GM19395 (cell line): Measurements from ENCODE around the gene DDX25.

ENCODE experiments used
- ATAC-seq: cut with Tn5 transposase; IDR thresholded peaks from one replicate; pipeline ENCODE4 v1.9.1; 2021; ENCODE audit warnings: mild to moderate bottlenecking, moderate library complexity; ENCODE audit not compliant: unreplicated experiment

The DDX25 gene

DNA sequence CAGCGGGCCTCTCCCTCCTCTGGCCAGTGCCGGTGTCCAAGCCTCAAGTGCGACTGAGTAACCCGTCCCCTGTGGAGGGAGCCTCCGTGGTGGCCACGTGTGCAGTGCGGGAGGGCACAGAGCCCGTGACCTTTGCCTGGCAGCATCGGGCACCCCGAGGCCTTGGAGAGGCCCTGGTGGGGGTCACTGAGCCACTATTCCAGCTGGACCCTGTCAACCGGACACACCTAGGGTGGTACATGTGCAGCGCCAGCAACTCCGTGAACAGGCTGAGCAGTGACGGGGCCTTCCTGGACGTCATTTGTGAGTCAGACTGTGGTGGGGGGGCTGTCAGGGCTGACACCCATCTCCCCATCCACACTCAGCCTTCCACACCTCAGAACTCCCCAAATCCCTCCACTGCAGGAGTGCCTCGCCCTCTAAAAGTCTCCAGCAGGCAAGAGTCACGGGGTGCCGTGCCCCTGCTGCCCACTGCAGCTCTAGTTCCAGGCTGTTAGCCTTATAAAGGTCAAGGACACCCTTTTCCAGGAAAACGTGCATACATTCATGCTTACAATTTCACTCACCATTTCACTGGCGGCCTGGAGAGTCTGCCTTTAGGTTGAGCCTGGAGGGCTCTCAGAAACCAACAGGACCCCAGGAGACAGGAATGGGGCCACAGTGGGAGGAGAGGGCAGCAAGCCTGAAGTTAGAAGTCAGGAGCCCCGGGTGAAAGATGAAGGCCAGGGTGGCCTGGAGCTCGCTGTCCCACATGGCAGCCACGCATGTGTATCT lies 44.2 kb downstream of the DDX25 start:
- ATAC-seq = no peak

GRCh38 chr11:125949271-125950177 lies 45.2 kb downstream of the DDX25 start:
- no peak for ATAC-seq

DNA sequence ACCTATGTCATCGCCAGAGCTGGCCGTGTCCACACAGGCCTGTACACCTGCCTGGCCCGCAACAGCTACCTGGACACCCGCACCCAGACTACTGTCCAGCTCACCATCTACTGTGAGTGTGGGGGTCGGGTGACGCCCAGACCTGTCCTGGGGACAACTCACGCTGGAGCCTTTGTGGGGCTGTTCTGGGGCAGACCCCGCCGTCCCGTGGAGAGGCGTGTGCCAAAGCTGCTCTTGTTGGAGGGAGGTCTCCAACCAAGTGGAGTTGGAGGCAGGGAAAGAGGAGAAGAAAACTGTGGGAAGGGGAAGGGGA lies 45.8 kb downstream of the DDX25 start:
- ATAC-seq = no peak

DNA sequence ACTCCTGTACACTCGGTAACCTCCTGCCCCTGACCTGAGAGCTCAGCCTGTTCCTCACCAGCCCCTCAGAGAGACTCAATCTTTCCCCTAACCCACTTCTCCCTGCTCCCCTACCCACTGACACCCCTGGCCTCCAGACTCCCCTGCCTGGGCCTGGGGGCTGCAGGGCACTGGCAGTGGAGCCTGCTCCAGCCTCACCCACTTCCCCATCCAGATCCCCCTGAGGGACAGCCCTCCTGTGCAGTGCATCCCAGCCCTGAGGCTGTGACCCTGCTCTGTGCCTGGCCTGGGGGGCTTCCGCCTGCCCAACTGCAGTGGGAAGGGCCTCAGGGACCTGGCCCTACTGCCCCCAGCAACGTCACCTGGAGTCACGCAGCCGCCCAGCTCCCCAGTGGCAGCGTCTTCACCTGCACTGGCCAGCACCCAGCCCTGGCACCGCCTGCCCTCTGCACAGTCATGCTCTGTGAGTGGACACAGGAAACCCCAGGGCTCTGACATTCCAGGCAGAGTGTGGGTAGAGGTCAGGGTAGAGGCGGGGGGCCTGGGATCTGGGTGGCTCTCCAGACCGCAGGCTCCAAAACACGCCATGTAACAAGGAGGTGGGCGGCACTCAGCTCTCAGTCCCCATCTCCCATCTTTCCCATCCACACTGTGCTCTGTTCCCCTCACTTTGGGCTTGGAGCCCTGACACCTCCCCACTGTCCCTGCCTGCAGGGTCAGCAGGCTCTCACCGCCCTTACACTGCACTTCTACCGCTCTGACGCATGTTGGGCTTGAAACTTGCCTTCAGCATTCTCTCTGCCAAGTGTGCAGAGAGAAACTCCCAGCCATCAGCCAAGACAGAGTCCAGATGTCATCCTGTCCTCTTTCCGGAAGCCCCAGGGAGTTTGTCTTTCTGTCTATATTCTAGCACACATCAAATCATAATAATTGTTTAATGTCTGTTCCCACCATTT lies 46.7 kb downstream of the DDX25 start:
- ATAC-seq = no peak

- no peak for ATAC-seq
Measured at GRCh38 chr11:125951731-125952130, 47.4 kb downstream of the DDX25 start.

GRCh38 chr11:125952559-125952958 lies 48.3 kb downstream of the DDX25 start:
- ATAC-seq = no peak

- ATAC-seq = no peak
Measured at GRCh38 chr11:125952973-125953372, 48.7 kb downstream of the DDX25 start.

- ATAC-seq = no peak
Measured at GRCh38 chr11:125953401-125953935, 49.2 kb downstream of the DDX25 start.

DNA sequence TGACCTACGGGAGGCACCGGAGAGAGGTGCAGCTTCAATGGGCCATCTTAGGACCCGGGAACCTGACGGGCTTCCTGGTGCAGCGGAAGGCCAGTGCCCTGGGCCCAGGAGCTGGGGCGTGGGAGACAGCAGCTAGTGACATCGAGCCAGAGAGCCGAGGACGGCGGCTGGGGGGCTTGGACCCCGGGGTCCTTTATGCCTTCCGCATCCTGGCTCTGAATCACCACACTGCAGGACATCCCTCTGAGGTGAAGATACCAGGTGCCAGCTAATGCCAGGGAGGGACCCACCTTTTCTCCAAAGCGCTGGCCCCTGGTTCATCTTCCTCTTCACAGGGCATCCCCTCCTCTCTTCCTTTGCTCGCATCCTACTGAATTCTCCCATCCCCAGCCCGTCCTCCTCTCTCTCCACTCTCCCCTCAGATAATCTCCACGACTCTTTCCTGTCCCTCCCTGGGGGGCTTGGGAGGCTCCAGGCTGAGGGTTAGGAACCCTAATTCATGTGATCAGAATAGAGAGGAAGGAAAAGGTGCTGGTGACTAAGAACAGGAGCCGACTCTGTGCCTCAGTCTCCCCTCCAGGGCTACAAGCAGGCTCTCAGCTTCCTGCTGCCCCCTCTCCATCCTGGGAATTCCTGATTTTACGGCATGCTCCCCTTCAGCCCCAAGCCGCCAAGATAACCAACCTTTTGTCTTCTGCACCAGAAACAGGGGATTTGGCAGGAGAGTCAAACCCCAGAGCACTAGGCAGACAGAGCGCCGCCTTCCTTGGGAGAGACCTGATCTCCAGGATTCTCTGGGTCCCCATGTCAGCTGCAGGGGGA lies 50.0 kb downstream of the DDX25 start:
- no peak for ATAC-seq

GRCh38 chr11:125954945-125955640 lies 50.8 kb downstream of the DDX25 start:
- ATAC-seq = no peak

- no peak for ATAC-seq
Measured at GRCh38 chr11:125955856-125956255, 51.5 kb downstream of the DDX25 start.

DNA sequence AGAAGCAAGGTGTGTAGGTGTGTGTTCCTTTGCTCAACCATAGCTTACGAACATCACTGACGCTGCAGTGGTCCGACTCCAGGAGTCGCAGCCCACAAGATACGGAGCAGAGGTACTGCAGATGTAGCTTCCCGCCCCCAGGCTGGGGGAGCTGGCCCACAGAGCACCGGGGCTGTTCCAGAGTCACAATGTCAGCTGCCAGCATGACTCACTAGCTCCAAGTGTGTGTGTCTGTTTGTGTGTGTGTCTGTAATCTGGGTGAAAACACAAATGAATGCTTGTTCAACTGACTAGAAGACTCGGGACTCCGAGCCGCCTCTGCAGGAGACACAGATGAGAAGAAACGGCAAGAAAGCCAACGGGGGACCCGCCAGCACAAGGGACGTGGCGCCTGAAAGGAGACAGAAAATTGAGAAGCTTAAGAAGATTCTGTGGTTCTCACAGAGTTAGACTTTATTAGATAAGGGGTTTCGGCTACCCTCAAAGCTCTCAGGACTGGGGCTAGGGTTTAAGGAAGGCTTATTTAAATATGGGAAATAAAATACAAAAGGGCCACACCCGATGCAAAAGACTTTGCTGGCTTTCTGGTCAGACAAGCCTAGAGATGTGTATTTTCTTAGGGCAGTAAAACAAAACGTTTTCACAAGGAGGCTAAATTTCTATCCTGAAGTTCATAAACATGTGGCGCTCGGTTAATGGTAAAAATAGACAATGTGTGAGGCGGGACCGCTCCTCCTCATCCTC lies 52.3 kb downstream of the DDX25 start:
- no peak for ATAC-seq

- ATAC-seq = no peak
Measured at GRCh38 chr11:125957618-125958332, 53.5 kb downstream of the DDX25 start.

DNA sequence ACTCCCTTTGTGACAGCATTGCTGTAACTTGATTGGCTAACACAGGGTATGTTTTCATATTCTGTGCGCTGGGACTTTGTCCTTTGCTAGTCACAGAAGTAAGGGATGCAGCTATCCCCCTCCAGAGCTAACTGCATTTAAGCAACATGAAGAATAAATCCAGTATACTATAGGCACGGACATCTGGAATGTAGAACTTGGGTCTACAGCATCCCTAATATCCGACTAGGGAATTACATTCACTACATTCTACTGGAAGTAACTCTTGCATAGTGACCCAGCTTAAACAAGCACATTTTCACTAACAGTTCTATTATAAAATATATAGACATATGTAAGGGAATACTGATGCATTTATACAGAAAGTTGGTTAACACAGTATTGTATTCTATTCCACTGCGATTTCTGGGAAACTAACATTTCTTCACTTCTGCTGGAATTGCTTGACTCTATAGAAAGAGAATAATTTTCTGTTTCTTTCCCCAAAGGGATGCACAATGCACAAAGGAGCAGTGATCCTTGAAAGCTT lies 54.6 kb downstream of the DDX25 start:
- ATAC-seq = no peak

GRCh38 chr11:125959511-125959910 lies 55.2 kb downstream of the DDX25 start:
- no peak for ATAC-seq

GRCh38 chr11:125959931-125960330 lies 55.6 kb downstream of the DDX25 start:
- no peak for ATAC-seq

DNA sequence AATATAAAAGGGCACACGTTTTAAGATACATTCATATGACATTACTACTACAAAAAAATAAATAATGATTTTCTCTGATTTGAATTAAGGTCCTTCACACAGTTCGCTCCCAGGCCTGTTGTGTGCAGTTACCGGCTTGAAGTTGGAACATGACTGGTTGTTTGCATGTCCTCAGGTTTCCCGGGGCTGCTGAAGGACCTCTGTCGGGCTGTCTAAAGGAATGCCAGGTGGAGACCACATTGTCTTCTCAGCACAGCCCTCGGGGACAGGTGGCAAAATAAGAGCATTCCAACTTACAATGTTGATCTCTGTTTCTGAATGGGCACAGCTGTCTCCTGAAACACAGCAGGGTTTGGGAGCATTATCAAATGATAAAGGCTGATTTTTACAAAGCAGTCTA lies 56.5 kb downstream of the DDX25 start:
- no peak for ATAC-seq

GRCh38 chr11:125967515-125967914 lies 63.2 kb downstream of the DDX25 start:
- no peak for ATAC-seq
